ENCODE data around the gene FBXO42. TPM values are rescaled to one million over a fixed set of nuclear protein-coding genes. Genes with fewer than 3 reads are reported as not detected.
"Not testable (repeated sequence)": the region's sequence is repeated elsewhere in the genome, so short reads cannot be mapped to it uniquely, and the experiment has no call there.

FBXO42 gene
- total RNA-seq, 1 donor from 2014 or later: 18.8 TPM

GRCh38 chr1:16224472-16224871, 127.8 kb downstream of the FBXO42 start:
- Mint-ChIP-seq H3K27ac (no peak overlapping the region), H3K9me3 (no peaks in the 10 kb centered on the region), H3K27me3 (ENCODE audit: insufficient read depth, low read depth) (peaks cover 51% of the 10 kb centered on the region), H3K4me3 (peak overlapping the region; percentile 40), H3K4me1 (peaks cover 23% of the 10 kb centered on the region), H3K36me3 (no peaks in the 10 kb centered on the region)
- DNase-seq (ENCODE audit: low spot score): no peak
- Histone ChIP-seq H3K27ac (no peak overlapping the region), H3K9ac (no peak overlapping the region), H3K4me1 (peaks cover 13% of the 10 kb centered on the region), H3K79me2 (ENCODE audit: low read depth) (no peaks in the 10 kb centered on the region), H3K27me3 (peaks cover 98% of the 10 kb centered on the region), H3F3A (ENCODE audit: low read depth) (peaks cover 21% of the 10 kb centered on the region), H3K36me3 (no peaks in the 10 kb centered on the region), H2AFZ (replicated peaks) (no peak overlapping the region), H3K9me3 (ENCODE audit: low read depth) (no peaks in the 10 kb centered on the region), H3K4me3 (no peak overlapping the region), H4K20me1 (ENCODE audit: low read depth) (peaks cover 29% of the 10 kb centered on the region), H3K4me2 (no peak overlapping the region)
- TF ChIP-seq EZH2phosphoT487 (IDR thresholded peaks at IDR 0.05): no peak
- no peak for TF ChIP-seq EZH2 (IDR thresholded peaks at IDR 0.05)
- no peak for TF ChIP-seq CTCF (IDR thresholded peaks at IDR 0.05)

DNA sequence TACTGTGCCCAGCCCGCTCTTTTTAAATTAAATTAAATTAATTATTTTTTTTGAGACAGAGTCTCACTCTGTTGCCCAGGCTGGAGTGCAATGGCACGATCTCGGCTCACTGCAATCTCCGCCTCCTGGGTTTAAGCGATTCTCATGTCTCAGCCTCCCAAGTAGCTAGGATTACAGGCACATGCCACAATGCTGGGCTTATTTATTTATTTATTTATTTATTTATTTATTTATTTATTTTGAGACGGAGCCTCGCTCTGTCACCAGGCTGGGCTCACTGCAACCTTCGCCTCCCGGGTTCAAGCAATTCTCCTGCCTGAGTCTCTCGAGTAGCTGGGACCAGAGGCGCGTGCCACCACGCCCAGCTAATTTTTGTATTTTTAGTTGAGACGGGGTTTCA, 129.6 kb downstream of the FBXO42 start:
- H3K27ac ChIP-seq; H3K4me3 ChIP-seq; H2AFZ ChIP-seq (replicated peaks); H3K27ac Mint-ChIP-seq; H3K79me2 ChIP-seq (ENCODE audit: low read depth); H3K4me3 Mint-ChIP-seq; H3K4me1 ChIP-seq; H3K9me3 ChIP-seq (ENCODE audit: low read depth); H3K9me3 Mint-ChIP-seq; H3K9ac ChIP-seq; DNase-seq (ENCODE audit: low spot score); H3K4me2 ChIP-seq; H3K36me3 Mint-ChIP-seq; H3K36me3 ChIP-seq: not testable (repeated sequence)
- H3K27me3 ChIP-seq: peaks cover 96% of the 10 kb centered on the region
- peaks cover 14% of the 10 kb centered on the region for H3F3A ChIP-seq (ENCODE audit: low read depth)
- H3K4me1 Mint-ChIP-seq: peaks cover 19% of the 10 kb centered on the region
- peaks cover 43% of the 10 kb centered on the region for H3K27me3 Mint-ChIP-seq (ENCODE audit: insufficient read depth, low read depth)
- H4K20me1 ChIP-seq (ENCODE audit: low read depth): peaks cover 18% of the 10 kb centered on the region

GRCh38 chr1:16221499-16221898, 130.8 kb downstream of the FBXO42 start:
- Histone ChIP-seq H3K9me3 (ENCODE audit: low read depth) (no peaks in the 10 kb centered on the region), H3F3A (ENCODE audit: low read depth) (peaks cover 10% of the 10 kb centered on the region), H3K79me2 (ENCODE audit: low read depth) (no peaks in the 10 kb centered on the region), H4K20me1 (ENCODE audit: low read depth) (peaks cover 8% of the 10 kb centered on the region), H3K4me3 (no peak overlapping the region), H3K4me1 (peaks cover 6% of the 10 kb centered on the region), H3K9ac (no peak overlapping the region), H3K36me3 (no peaks in the 10 kb centered on the region), H3K4me2 (no peak overlapping the region), H3K27me3 (peaks cover 93% of the 10 kb centered on the region), H3K27ac (no peak overlapping the region), H2AFZ (replicated peaks) (no peak overlapping the region)
- H3K4me3 Mint-ChIP-seq: no peak overlapping the region
- H3K9me3 Mint-ChIP-seq: no peaks in the 10 kb centered on the region
- H3K27me3 Mint-ChIP-seq (ENCODE audit: insufficient read depth, low read depth): peaks cover 35% of the 10 kb centered on the region
- no peak overlapping the region for H3K27ac Mint-ChIP-seq
- H3K4me1 Mint-ChIP-seq: peaks cover 20% of the 10 kb centered on the region
- H3K36me3 Mint-ChIP-seq: no peaks in the 10 kb centered on the region
- TF ChIP-seq CTCF (IDR thresholded peaks at IDR 0.05): no peak
- no peak for TF ChIP-seq EZH2 (IDR thresholded peaks at IDR 0.05)
- no peak for TF ChIP-seq EZH2phosphoT487 (IDR thresholded peaks at IDR 0.05)
- no peak for DNase-seq (ENCODE audit: low spot score)

- H3K4me3 ChIP-seq: no peak overlapping the region
- no peak overlapping the region for H2AFZ ChIP-seq (replicated peaks)
- peaks cover 81% of the 10 kb centered on the region for H3K27me3 ChIP-seq
- H3K9me3 ChIP-seq (ENCODE audit: low read depth): no peaks in the 10 kb centered on the region
- H3K4me3 Mint-ChIP-seq: no peak overlapping the region
- H4K20me1 ChIP-seq (ENCODE audit: low read depth): no peaks in the 10 kb centered on the region
- no peak overlapping the region for H3K9ac ChIP-seq
- H3K4me2 ChIP-seq: no peak overlapping the region
- H3K27ac ChIP-seq: no peak overlapping the region
- DNase-seq (ENCODE audit: low spot score): no peak
- no peaks in the 10 kb centered on the region for H3K36me3 ChIP-seq
- H3K79me2 ChIP-seq (ENCODE audit: low read depth): no peaks in the 10 kb centered on the region
- no peaks in the 10 kb centered on the region for H3K36me3 Mint-ChIP-seq
- no peak overlapping the region for H3K27ac Mint-ChIP-seq
- peaks cover 15% of the 10 kb centered on the region for H3F3A ChIP-seq (ENCODE audit: low read depth)
- H3K9me3 Mint-ChIP-seq: no peaks in the 10 kb centered on the region
- TF ChIP-seq EZH2 (IDR thresholded peaks at IDR 0.05): no peak
- H3K4me1 Mint-ChIP-seq: peaks cover 20% of the 10 kb centered on the region
- peaks cover 5% of the 10 kb centered on the region for H3K4me1 ChIP-seq
- H3K27me3 Mint-ChIP-seq (ENCODE audit: insufficient read depth, low read depth): peaks cover 29% of the 10 kb centered on the region
Observed at GRCh38 chr1:16219968-16220500, 132.2 kb downstream of the FBXO42 start.
